HL-60 (cell line): ENCODE measurements around the gene TMEM61.

Experiments
- DNase-seq, 2 experiments: peaks; one replicate each; pipeline ENCODE4 v3.0.0-alpha.2; 2010 to 2020; ENCODE audit warnings: low read depth in 1 of 2, low spot score in 1 of 2
- H3K27ac ChIP-seq: fragments of 250-450 bp; sonication (Bioruptor Pico); replicated peaks from 2 replicates; pipeline ENCODE4 v1.5.1; 2020; ENCODE audit warnings: mild to moderate bottlenecking, moderate library complexity
- H3K27me3 ChIP-seq: fragments of 250-450 bp; sonication (Bioruptor Pico); 2 replicates; pipeline ENCODE4 v1.5.1; 2021; ENCODE audit warnings: mild to moderate bottlenecking, moderate library complexity; ENCODE audit not compliant: insufficient read depth, poor library complexity, severe bottlenecking
- H3K4me3 ChIP-seq: replicated peaks from 2 replicates; pipeline ENCODE4 v1.5.1; 2011; ENCODE audit warnings: mild to moderate bottlenecking, control low read depth, low read length; ENCODE audit not compliant: insufficient read depth
- GABPA ChIP-seq: IDR thresholded peaks from 2 replicates; pipeline ENCODE4 v1.6.1; 2012; ENCODE audit warnings: low read depth
- POLR2AphosphoS5 ChIP-seq: IDR thresholded peaks from 2 replicates; pipeline ENCODE4 v1.6.1; 2012; ENCODE audit warnings: low read depth
- SPI1 ChIP-seq: IDR thresholded peaks from 2 replicates; pipeline ENCODE4 v1.6.1; 2012; ENCODE audit warnings: low read depth, mild to moderate bottlenecking, borderline replicate concordance
- TF ChIP-seq, protein P1 (sequence below): IDR thresholded peaks from 2 replicates; pipeline ENCODE4 v1.6.1; 2012; ENCODE audit warnings: low read depth; ENCODE audit not compliant: insufficient replicate concordance
- TF ChIP-seq, protein P2 (sequence below): IDR thresholded peaks from one replicate; pipeline ENCODE4 v1.5.1; 2011; ENCODE audit warnings: low read length, control low read depth, inconsistent platforms; ENCODE audit not compliant: insufficient read depth

Gene TMEM61

GRCh38 chr1:54987427-54987826 lies 7.0 kb downstream of the TMEM61 start:
- Histone ChIP-seq H3K27ac (no peak overlapping the region), H3K27me3 (no peaks in the 10 kb centered on the region), H3K4me3 (no peak overlapping the region)
- DNase-seq, result no peak
- TF ChIP-seq, protein P1, sequence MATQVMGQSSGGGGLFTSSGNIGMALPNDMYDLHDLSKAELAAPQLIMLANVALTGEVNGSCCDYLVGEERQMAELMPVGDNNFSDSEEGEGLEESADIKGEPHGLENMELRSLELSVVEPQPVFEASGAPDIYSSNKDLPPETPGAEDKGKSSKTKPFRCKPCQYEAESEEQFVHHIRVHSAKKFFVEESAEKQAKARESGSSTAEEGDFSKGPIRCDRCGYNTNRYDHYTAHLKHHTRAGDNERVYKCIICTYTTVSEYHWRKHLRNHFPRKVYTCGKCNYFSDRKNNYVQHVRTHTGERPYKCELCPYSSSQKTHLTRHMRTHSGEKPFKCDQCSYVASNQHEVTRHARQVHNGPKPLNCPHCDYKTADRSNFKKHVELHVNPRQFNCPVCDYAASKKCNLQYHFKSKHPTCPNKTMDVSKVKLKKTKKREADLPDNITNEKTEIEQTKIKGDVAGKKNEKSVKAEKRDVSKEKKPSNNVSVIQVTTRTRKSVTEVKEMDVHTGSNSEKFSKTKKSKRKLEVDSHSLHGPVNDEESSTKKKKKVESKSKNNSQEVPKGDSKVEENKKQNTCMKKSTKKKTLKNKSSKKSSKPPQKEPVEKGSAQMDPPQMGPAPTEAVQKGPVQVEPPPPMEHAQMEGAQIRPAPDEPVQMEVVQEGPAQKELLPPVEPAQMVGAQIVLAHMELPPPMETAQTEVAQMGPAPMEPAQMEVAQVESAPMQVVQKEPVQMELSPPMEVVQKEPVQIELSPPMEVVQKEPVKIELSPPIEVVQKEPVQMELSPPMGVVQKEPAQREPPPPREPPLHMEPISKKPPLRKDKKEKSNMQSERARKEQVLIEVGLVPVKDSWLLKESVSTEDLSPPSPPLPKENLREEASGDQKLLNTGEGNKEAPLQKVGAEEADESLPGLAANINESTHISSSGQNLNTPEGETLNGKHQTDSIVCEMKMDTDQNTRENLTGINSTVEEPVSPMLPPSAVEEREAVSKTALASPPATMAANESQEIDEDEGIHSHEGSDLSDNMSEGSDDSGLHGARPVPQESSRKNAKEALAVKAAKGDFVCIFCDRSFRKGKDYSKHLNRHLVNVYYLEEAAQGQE, result no peak
- no peak for TF ChIP-seq GABPA
- no peak for TF ChIP-seq SPI1
- no peak for TF ChIP-seq POLR2AphosphoS5
- TF ChIP-seq, protein P2, sequence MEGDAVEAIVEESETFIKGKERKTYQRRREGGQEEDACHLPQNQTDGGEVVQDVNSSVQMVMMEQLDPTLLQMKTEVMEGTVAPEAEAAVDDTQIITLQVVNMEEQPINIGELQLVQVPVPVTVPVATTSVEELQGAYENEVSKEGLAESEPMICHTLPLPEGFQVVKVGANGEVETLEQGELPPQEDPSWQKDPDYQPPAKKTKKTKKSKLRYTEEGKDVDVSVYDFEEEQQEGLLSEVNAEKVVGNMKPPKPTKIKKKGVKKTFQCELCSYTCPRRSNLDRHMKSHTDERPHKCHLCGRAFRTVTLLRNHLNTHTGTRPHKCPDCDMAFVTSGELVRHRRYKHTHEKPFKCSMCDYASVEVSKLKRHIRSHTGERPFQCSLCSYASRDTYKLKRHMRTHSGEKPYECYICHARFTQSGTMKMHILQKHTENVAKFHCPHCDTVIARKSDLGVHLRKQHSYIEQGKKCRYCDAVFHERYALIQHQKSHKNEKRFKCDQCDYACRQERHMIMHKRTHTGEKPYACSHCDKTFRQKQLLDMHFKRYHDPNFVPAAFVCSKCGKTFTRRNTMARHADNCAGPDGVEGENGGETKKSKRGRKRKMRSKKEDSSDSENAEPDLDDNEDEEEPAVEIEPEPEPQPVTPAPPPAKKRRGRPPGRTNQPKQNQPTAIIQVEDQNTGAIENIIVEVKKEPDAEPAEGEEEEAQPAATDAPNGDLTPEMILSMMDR, result no peak

DNA sequence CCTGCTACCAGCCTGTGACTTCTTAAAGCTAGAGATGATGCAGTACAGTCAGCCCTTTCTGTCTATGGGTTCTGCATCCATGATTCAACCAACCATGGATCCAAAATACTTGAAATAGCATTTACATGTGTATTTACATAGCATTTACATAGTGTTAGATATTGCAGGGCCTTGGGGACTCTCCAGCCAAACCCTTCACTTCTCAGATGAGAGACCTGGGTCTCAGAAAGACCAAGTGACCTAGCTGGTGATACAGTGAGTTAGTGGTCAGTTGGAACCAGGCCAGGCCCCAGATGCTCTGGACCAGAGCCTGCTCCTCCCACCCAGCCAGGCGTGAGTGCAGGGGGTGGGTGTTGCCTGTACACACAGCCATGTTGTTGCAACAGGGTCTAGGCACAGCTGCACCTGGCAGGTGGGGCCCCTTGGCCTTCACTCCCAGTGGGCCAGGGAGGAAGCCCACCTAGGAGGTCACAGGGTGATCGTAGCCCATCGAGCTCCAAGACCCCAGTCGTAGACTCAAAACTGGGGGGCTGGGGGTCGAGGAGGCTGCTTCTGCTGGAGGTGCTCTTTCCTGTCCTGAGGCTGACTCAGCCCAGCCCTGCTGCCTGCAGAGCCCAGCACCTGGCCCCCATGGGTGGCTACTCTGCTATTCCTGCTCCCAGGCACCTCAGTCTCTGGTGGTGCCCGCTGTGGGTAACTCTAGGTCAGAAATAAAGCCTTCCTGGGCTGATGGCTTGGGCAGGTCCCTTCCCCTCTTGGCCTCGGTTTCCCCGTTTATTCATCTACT lies 7.7 kb downstream of the TMEM61 start:
- no peak for DNase-seq
- Histone ChIP-seq H3K27ac (no peak overlapping the region), H3K4me3 (no peak overlapping the region), H3K27me3 (no peaks in the 10 kb centered on the region)
- TF ChIP-seq, protein P1, result no peak
- TF ChIP-seq GABPA, result no peak
- TF ChIP-seq SPI1, result no peak
- TF ChIP-seq, protein P2, result no peak
- no peak for TF ChIP-seq POLR2AphosphoS5

- Histone ChIP-seq H3K27me3 (no peaks in the 10 kb centered on the region), H3K27ac (no peak overlapping the region), H3K4me3 (no peak overlapping the region)
- DNase-seq, result no peak
- TF ChIP-seq SPI1, result no peak
- no peak for TF ChIP-seq GABPA
- TF ChIP-seq POLR2AphosphoS5, result no peak
Measured at GRCh38 chr1:54988975-54989374, 8.5 kb downstream of the TMEM61 start.

DNA sequence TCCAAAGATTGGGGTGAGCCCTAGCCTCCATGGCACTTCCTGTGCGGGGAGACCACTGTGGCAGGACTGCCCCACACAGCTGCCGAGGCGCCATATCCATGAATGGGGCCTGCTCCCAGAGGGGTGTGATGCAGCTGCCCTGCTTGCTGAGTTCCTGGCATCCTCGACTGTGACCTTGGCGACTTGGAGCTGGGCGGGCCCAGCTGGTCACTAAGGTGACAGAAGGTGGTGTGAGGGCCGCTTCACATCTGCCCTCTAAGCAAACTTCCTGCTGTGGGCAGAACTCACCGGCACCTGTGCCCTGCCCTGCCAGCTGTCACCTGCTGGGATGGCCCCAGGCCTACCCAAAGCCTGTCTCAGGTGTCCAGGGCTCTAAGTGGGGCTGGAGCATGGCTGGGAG lies 9.0 kb downstream of the TMEM61 start:
- TF ChIP-seq, protein P1, result no peak
- TF ChIP-seq SPI1 (no peak), GABPA (no peak), POLR2AphosphoS5 (no peak)
- TF ChIP-seq, protein P2, result no peak
- DNase-seq, result no peak
- H3K4me3 ChIP-seq, result no peak overlapping the region
- no peak overlapping the region for H3K27ac ChIP-seq
- H3K27me3 ChIP-seq, result peaks cover 3% of the 10 kb centered on the region
